AG04450 (cell line): Measurements from ENCODE around the gene PEX1. TPM values are rescaled to one million over a fixed set of nuclear protein-coding genes. Genes with fewer than 3 reads are reported as not detected.
"Not testable (repeated sequence)": the region's sequence is repeated elsewhere in the genome, so short reads cannot be mapped to it uniquely, and the experiment has no call there.

Experiments
- CTCF ChIA-PET: fragments of 300-600, 350-600 bp; formaldehyde crosslinking; extraction: SDS; loops from one replicate; lab custom pipeline; 2022; ENCODE audit warnings: antibody characterized with exemption, inconsistent platforms; lab: Charles Lee
- POLR2A ChIA-PET: fragments of 350-600 bp; formaldehyde crosslinking; extraction: SDS; loops from one replicate; lab custom pipeline; 2021; ENCODE audit warnings: antibody characterized with exemption, inconsistent platforms; lab: Yijun Ruan, JAX
- DNase-seq: peaks from one replicate; pipeline ENCODE4 v3.0.0-alpha.2; 2011; ENCODE audit warnings: low read depth, low spot score
- H3K27ac ChIP-seq: one replicate; pipeline ENCODE4 v1.5.1; 2012; ENCODE audit warnings: low read depth, low read length, control low read depth
- H3K27me3 ChIP-seq: one replicate; pipeline ENCODE4 v1.6.0; 2012; ENCODE audit warnings: low read length; ENCODE audit not compliant: control insufficient read depth, insufficient read depth
- H3K4me3 ChIP-seq: 2 replicates; pipeline ENCODE4 v1.5.1; 2011; ENCODE audit warnings: mild to moderate bottlenecking, low read depth, low read length, control low read depth
- H3K9me3 ChIP-seq: 2 replicates; pipeline ENCODE4 v1.5.1; 2012; ENCODE audit warnings: low read length; ENCODE audit not compliant: control insufficient read depth, insufficient read depth
- CTCF ChIP-seq: IDR thresholded peaks from 2 replicates; pipeline ENCODE4 v1.5.1; 2011; ENCODE audit warnings: low read depth, low read length, control low read depth, inconsistent platforms
- polyA plus RNA-seq: library from polyadenylated mRNA; depleted of rRNA; stranded (reverse); fragments of >200 nt; gene quantifications from 2 replicates; pipeline ENCODE4 v1.2.3, GENCODE V29; 2011

The PEX1 gene
- polyA plus RNA-seq, 1 experiment: 20.9 TPM

- no peaks in the 10 kb centered on the region; the same call in 1 of the 2 replicates for H3K9me3 ChIP-seq
- H3K4me3 ChIP-seq: no peak overlapping the region
- POLR2A ChIA-PET: no interaction called here
- H3K27me3 ChIP-seq: no peaks in the 10 kb centered on the region
- TF ChIP-seq CTCF: no peak
- H3K27ac ChIP-seq: no peak overlapping the region
- CTCF ChIA-PET: interaction anchor here (3.8 kb wide), 1 partner anchor 10 kb away, joined by 20 read pairs; no protein-coding TSS in a partner anchor
- DNase-seq: no peak
Measured at GRCh38 chr7:92451645-92452044, 76.7 kb downstream of the PEX1 start.

- Histone ChIP-seq H3K4me3 (peak overlapping the region; percentile 84), H3K9me3 (no peaks in the 10 kb centered on the region; the same call in 1 of the 2 replicates), H3K27me3 (no peaks in the 10 kb centered on the region), H3K27ac (no peak overlapping the region)
- no peak for DNase-seq
- peak; percentile 58 for TF ChIP-seq CTCF
- ChIA-PET POLR2A (interaction anchor here (0.6 kb wide), 2 partner anchors 11 to 225 kb away, joined by 5 read pairs; no protein-coding TSS in a partner anchor), CTCF (interaction anchor here (1.1 to 6.1 kb wide), 19 partner anchors 8 to 618 kb away, joined by 3 to 101 read pairs (median 9); partner anchors contain the start of genes ANKIB1, KRIT1, LRRD1 and MTERF1)
Measured at GRCh38 chr7:92448205-92448747, 80.0 kb downstream of the PEX1 start.

DNA sequence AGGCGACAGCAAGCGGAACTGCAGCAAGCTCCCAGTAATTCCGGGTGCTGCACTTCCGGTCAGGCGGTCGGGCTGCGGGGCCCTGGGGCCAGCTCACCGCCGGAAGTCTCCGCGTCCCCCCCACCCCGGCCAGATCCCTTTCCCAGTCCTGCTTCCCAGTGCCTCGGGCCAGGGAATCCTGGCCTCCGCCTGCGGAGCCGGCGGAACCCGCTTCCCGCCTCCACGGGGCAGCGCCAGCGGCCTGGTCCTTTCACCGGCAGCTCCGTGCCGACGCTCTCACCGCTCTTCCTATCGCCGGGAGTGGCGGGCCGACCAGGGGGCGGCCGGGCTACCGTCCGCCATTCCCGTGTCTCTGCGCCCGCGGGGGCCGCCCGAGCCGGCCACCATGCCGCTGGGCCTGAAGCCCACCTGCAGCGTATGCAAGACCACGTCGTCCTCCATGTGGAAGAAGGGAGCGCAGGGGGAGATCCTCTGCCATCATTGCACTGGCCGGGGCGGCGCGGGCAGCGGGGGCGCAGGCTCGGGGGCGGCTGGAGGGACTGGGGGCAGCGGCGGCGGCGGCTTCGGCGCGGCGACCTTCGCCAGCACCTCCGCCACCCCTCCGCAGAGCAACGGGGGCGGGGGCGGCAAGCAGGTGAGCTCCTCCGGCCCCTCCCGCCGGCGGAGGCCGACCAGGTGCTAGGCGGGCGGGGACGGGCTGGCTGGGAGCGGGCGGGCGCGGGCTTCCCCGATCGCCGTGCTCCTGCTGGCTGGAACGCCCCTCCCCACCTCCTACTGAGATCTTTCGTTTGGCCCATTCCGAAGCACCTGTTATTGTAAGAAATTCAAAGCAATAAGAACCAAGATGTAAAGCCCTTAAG lies 80.7 kb downstream of the PEX1 start, which contains the start of gene GATAD1:
Gene GATAD1 (plus strand): TSS at position 138 of the 860 bp plus-strand sequence. CDS start 248 bp downstream, at position 386.
- peak; percentile 89 for TF ChIP-seq CTCF
- no peaks in the 10 kb centered on the region; the same call in 1 of the 2 replicates for H3K9me3 ChIP-seq
- DNase-seq: peak; percentile 81
- peak within 1 kb of the TSS; percentile 69 for H3K27ac ChIP-seq
- CTCF ChIA-PET: interaction anchor here (0.5 to 6.1 kb wide), 40 partner anchors 9 to 618 kb away, joined by 3 to 101 read pairs (median 5); partner anchors contain the start of genes ANKIB1, KRIT1, LRRD1 and MTERF1
- POLR2A ChIA-PET: interaction anchor here (0.7 to 1.1 kb wide), 6 partner anchors 81 to 313 kb away, joined by 3 to 7 read pairs (median 4); partner anchors contain the start of genes ANKIB1, CYP51A1, FAM133B and KRIT1
- H3K27me3 ChIP-seq: no peaks in the 10 kb centered on the region
- H3K4me3 ChIP-seq: peak within 1 kb of the TSS; percentile 84

DNA sequence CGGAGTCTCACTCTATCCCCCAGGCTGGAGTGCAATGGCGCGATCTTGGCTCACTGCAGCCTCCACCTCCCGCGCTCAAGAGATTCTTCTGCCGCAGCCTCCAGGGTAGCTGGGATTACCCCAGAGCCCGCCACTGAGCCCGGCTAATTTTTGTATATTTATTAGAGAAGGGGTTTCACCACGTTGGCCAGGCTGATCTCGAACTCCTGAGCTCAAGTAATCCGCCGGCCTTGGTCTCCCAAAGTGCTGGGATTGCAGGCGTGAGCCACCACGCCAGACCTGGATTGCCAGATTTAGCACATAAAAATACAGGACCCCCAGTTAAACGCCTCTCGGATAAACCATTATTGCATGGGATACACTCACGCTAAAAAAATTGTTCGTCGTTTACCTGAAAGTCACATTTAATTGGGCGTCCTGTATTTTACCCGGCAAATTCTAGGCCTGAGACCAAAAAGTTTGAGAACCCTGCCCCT lies 81.4 kb downstream of the PEX1 start:
- Histone ChIP-seq H3K27me3 (peaks cover 3% of the 10 kb centered on the region), H3K27ac (no peak overlapping the region), H3K9me3 (no peaks in the 10 kb centered on the region; the same call in 1 of the 2 replicates), H3K4me3 (no peak overlapping the region)
- CTCF ChIA-PET: interaction anchor here (0.5 to 6.1 kb wide), 43 partner anchors 9 to 827 kb away, joined by 3 to 101 read pairs (median 4); partner anchors contain the start of genes ANKIB1, KRIT1, LRRD1 and MTERF1
- POLR2A ChIA-PET: interaction anchor here (0.7 to 1.1 kb wide), 6 partner anchors 82 to 313 kb away, joined by 3 to 7 read pairs (median 4); partner anchors contain the start of genes ANKIB1, CYP51A1, FAM133B and KRIT1
- DNase-seq: no peak
- no peak for TF ChIP-seq CTCF

DNA sequence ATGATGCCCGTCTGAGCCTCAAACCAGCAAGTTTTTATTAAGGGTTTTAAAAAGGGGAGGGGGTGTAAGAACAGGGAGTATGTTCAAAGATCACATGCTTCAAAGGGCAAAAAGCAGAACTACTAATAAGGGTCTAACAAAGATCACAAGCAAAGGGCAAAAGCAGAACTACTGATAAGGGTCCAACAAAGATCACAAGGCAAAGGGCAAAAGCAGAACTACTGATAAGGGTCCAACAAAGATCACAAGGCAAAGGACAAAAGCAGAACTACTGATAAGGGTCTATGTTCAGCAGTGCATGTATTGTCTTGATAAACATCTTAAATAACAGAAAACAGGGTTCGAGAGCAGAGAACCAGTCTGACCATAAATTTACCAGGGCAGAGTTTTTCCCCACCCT lies 85.6 kb downstream of the PEX1 start:
- peaks cover 12% of the 10 kb centered on the region for H3K27me3 ChIP-seq
- H3K27ac ChIP-seq, POLR2A ChIA-PET, CTCF ChIA-PET, DNase-seq, H3K9me3 ChIP-seq, H3K4me3 ChIP-seq: not testable (repeated sequence)
